ENCODE results near the gene GFOD1.
"Not testable (repeated sequence)": the region's sequence is repeated elsewhere in the genome, so short reads cannot be mapped to it uniquely, and the experiment has no call there.

The GFOD1 gene

GRCh38 chr6:13409991-13410390, 77.4 kb downstream of the GFOD1 start:
- DNase-seq (ENCODE audit: extremely low read depth in 1 of 2, low read depth in 1 of 2): no peak

GRCh38 chr6:13407709-13408695, 79.4 kb downstream of the GFOD1 start:
- no peak for DNase-seq (ENCODE audit: extremely low read depth in 1 of 2, low read depth in 1 of 2)

GRCh38 chr6:13407368-13407708, 80.1 kb downstream of the GFOD1 start:
- DNase-seq (ENCODE audit: extremely low read depth in 1 of 2, low read depth in 1 of 2): no peak

- DNase-seq (ENCODE audit: extremely low read depth in 1 of 2, low read depth in 1 of 2): no peak
Observed at GRCh38 chr6:13406781-13407180, 80.6 kb downstream of the GFOD1 start.

- no peak for DNase-seq (ENCODE audit: extremely low read depth in 1 of 2, low read depth in 1 of 2)
Observed at GRCh38 chr6:13405961-13406477, 81.4 kb downstream of the GFOD1 start.

GRCh38 chr6:13404892-13405254, 82.5 kb downstream of the GFOD1 start:
- no peak for DNase-seq (ENCODE audit: extremely low read depth in 1 of 2, low read depth in 1 of 2)

GRCh38 chr6:13404228-13404891, 83.0 kb downstream of the GFOD1 start:
- DNase-seq (ENCODE audit: extremely low read depth in 1 of 2, low read depth in 1 of 2): no peak

- DNase-seq (ENCODE audit: extremely low read depth in 1 of 2, low read depth in 1 of 2): no peak
Observed at GRCh38 chr6:13402711-13403110, 84.7 kb downstream of the GFOD1 start.

- DNase-seq (ENCODE audit: extremely low read depth in 1 of 2, low read depth in 1 of 2): no peak
Observed at GRCh38 chr6:13400772-13401171, 86.6 kb downstream of the GFOD1 start.

- DNase-seq (ENCODE audit: extremely low read depth in 1 of 2, low read depth in 1 of 2): no peak
Observed at GRCh38 chr6:13398421-13398994, 88.9 kb downstream of the GFOD1 start.

GRCh38 chr6:13398069-13398381, 89.4 kb downstream of the GFOD1 start:
- no peak for DNase-seq (ENCODE audit: extremely low read depth in 1 of 2, low read depth in 1 of 2)

- DNase-seq (ENCODE audit: extremely low read depth in 1 of 2, low read depth in 1 of 2): no peak
Observed at GRCh38 chr6:13397359-13398068, 89.9 kb downstream of the GFOD1 start.

- DNase-seq (ENCODE audit: extremely low read depth in 1 of 2, low read depth in 1 of 2): no peak
Observed at GRCh38 chr6:13396241-13396792, 91.1 kb downstream of the GFOD1 start.

- no peak for DNase-seq (ENCODE audit: extremely low read depth in 1 of 2, low read depth in 1 of 2)
Observed at GRCh38 chr6:13395272-13396237, 91.8 kb downstream of the GFOD1 start.

GRCh38 chr6:13392462-13392861, 94.9 kb downstream of the GFOD1 start:
- no peak for DNase-seq (ENCODE audit: extremely low read depth in 1 of 2, low read depth in 1 of 2)

- DNase-seq (ENCODE audit: extremely low read depth in 1 of 2, low read depth in 1 of 2): no peak
Observed at GRCh38 chr6:13391537-13391936, 95.9 kb downstream of the GFOD1 start.

- DNase-seq (ENCODE audit: extremely low read depth in 1 of 2, low read depth in 1 of 2): no peak
Observed at GRCh38 chr6:13390658-13391057, 96.7 kb downstream of the GFOD1 start.

GRCh38 chr6:13389237-13389636, 98.2 kb downstream of the GFOD1 start:
- DNase-seq (ENCODE audit: extremely low read depth in 1 of 2, low read depth in 1 of 2): not testable (repeated sequence)

- DNase-seq (ENCODE audit: extremely low read depth in 1 of 2, low read depth in 1 of 2): not testable (repeated sequence)
Observed at GRCh38 chr6:13388769-13389168, 98.6 kb downstream of the GFOD1 start.

GRCh38 chr6:13384966-13385365, 102.4 kb downstream of the GFOD1 start:
- no peak for DNase-seq (ENCODE audit: extremely low read depth in 1 of 2, low read depth in 1 of 2)
